ENCODE results near the gene CNTNAP5. TPM values are rescaled to one million over a fixed set of nuclear protein-coding genes. Genes with fewer than 3 reads are reported as not detected.
"Not testable (repeated sequence)": the region's sequence is repeated elsewhere in the genome, so short reads cannot be mapped to it uniquely, and the experiment has no call there.

The CNTNAP5 gene
- total RNA-seq, 1 experiment from 2014 or later = 0.48 TPM

GRCh38 chr2:124402274-124402673, 377.2 kb downstream of the CNTNAP5 start:
- no peak overlapping the region for H2BK15ac ChIP-seq (ENCODE audit: low read depth, low read length)
- DNase-seq = no peak
- no peaks in the 10 kb centered on the region for H3K9me3 ChIP-seq (ENCODE audit: control insufficient read depth, low read depth, low read length)
- no peak overlapping the region for H3K4ac ChIP-seq (ENCODE audit: low read depth, low read length)
- H3K23me2 ChIP-seq (ENCODE audit: insufficient read length, low read depth, low read length, poor library complexity, severe bottlenecking) = no peaks in the 10 kb centered on the region
- TF ChIP-seq, protein P1, sequence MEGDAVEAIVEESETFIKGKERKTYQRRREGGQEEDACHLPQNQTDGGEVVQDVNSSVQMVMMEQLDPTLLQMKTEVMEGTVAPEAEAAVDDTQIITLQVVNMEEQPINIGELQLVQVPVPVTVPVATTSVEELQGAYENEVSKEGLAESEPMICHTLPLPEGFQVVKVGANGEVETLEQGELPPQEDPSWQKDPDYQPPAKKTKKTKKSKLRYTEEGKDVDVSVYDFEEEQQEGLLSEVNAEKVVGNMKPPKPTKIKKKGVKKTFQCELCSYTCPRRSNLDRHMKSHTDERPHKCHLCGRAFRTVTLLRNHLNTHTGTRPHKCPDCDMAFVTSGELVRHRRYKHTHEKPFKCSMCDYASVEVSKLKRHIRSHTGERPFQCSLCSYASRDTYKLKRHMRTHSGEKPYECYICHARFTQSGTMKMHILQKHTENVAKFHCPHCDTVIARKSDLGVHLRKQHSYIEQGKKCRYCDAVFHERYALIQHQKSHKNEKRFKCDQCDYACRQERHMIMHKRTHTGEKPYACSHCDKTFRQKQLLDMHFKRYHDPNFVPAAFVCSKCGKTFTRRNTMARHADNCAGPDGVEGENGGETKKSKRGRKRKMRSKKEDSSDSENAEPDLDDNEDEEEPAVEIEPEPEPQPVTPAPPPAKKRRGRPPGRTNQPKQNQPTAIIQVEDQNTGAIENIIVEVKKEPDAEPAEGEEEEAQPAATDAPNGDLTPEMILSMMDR (conservative IDR thresholded peaks at IDR 0.05) = no peak
- Mint-ChIP-seq H3K27ac (peak overlapping the region in 1 of 3 experiments; percentile 78; a peak in 1 of 7 replicates), H3K27me3 (ENCODE audit: low read depth) (no peaks in the 10 kb centered on the region), H3K9me3 (no peaks in the 10 kb centered on the region), H3K4me1 (peaks cover 0 to 1% of the 10 kb centered on the region in 2 experiments; a peak in 3 of 4 replicates), H3K36me3 (ENCODE audit: insufficient read depth in 1 of 3, low read depth in 3 of 3) (peaks cover 0 to 2% (median 0%) of the 10 kb centered on the region in 3 experiments; a peak in 2 of 7 replicates), H3K4me3 (no peak overlapping the region)
- no peak overlapping the region for H2BK12ac ChIP-seq (ENCODE audit: insufficient read length, low read depth, low read length)
- H2AK5ac ChIP-seq (ENCODE audit: insufficient read length, low read length) = no peak overlapping the region
- H3K27me3 ChIP-seq (ENCODE audit: insufficient read depth, low read length) = no peaks in the 10 kb centered on the region
- no peak overlapping the region for H4K91ac ChIP-seq (ENCODE audit: insufficient read length, low read depth, low read length)
- no peak overlapping the region for H2BK5ac ChIP-seq (ENCODE audit: insufficient read length, low read length)
- no peaks in the 10 kb centered on the region for H3K79me2 ChIP-seq (ENCODE audit: insufficient read depth, low read length)
- no peak overlapping the region for H4K8ac ChIP-seq (replicated peaks; ENCODE audit: insufficient read length, low read depth, low read length)
- H3K4me2 ChIP-seq (ENCODE audit: insufficient read depth, insufficient read length, low read length) = no peak overlapping the region
- no peak overlapping the region for H3K56ac ChIP-seq (ENCODE audit: insufficient read length, low read depth, low read length)
- H3K18ac ChIP-seq (ENCODE audit: insufficient read length, low read depth, low read length) = no peak overlapping the region
- no peak overlapping the region for H3K9ac ChIP-seq (ENCODE audit: extremely low read depth, insufficient read length, low read length)
- no peak overlapping the region for H3K23ac ChIP-seq (ENCODE audit: insufficient read length, low read depth, low read length)
- H2BK20ac ChIP-seq (ENCODE audit: low read depth, low read length, poor library complexity, severe bottlenecking) = no peak overlapping the region
- no peak overlapping the region for H4K5ac ChIP-seq (ENCODE audit: insufficient read length, low read depth, low read length)
- no peaks in the 10 kb centered on the region for H3K4me1 ChIP-seq (ENCODE audit: insufficient read depth, low read length)
- no peak overlapping the region for H3K27ac ChIP-seq (ENCODE audit: insufficient read length, low read depth, low read length)
- H3K14ac ChIP-seq (ENCODE audit: insufficient read depth, low read length) = no peak overlapping the region
- H4K20me1 ChIP-seq (ENCODE audit: control insufficient read depth, insufficient read depth, insufficient read length) = no peaks in the 10 kb centered on the region
- no peak overlapping the region for H3T11ph ChIP-seq (ENCODE audit: low read length)
- H2AFZ ChIP-seq (ENCODE audit: low read length) = no peak overlapping the region
- WGBS (ENCODE audit: extremely low coverage, insufficient read length, low lambda C conversion rate) = no CpG with 5 or more reads among the region's 3 CpGs
- no peaks in the 10 kb centered on the region for H3K79me1 ChIP-seq (ENCODE audit: insufficient read depth, low read depth, low read length, poor library complexity, severe bottlenecking)
- no peak overlapping the region for H2BK120ac ChIP-seq (ENCODE audit: low read depth, low read length, poor library complexity, severe bottlenecking)

GRCh38 chr2:124407836-124408534, 382.9 kb downstream of the CNTNAP5 start:
- H2BK15ac ChIP-seq (ENCODE audit: low read depth, low read length); H2BK120ac ChIP-seq (ENCODE audit: low read depth, low read length, poor library complexity, severe bottlenecking); H3K36me3 Mint-ChIP-seq (ENCODE audit: insufficient read depth in 1 of 3, low read depth in 3 of 3); H2BK5ac ChIP-seq (ENCODE audit: insufficient read length, low read length); H3K4ac ChIP-seq (ENCODE audit: low read depth, low read length); H4K91ac ChIP-seq (ENCODE audit: insufficient read length, low read depth, low read length); H2AFZ ChIP-seq (ENCODE audit: low read length); H3K23me2 ChIP-seq (ENCODE audit: insufficient read length, low read depth, low read length, poor library complexity, severe bottlenecking); H3K79me1 ChIP-seq (ENCODE audit: insufficient read depth, low read depth, low read length, poor library complexity, severe bottlenecking); H3K27me3 ChIP-seq (ENCODE audit: insufficient read depth, low read length); H3K9ac ChIP-seq (ENCODE audit: extremely low read depth, insufficient read length, low read length); H3T11ph ChIP-seq (ENCODE audit: low read length); H3K27me3 Mint-ChIP-seq (ENCODE audit: low read depth); H3K14ac ChIP-seq (ENCODE audit: insufficient read depth, low read length); H3K4me2 ChIP-seq (ENCODE audit: insufficient read depth, insufficient read length, low read length); H3K27ac ChIP-seq (ENCODE audit: insufficient read length, low read depth, low read length); H4K5ac ChIP-seq (ENCODE audit: insufficient read length, low read depth, low read length); H3K18ac ChIP-seq (ENCODE audit: insufficient read length, low read depth, low read length); H4K20me1 ChIP-seq (ENCODE audit: control insufficient read depth, insufficient read depth, insufficient read length); H2BK12ac ChIP-seq (ENCODE audit: insufficient read length, low read depth, low read length); H2BK20ac ChIP-seq (ENCODE audit: low read depth, low read length, poor library complexity, severe bottlenecking); H3K4me1 ChIP-seq (ENCODE audit: insufficient read depth, low read length); H3K9me3 ChIP-seq (ENCODE audit: control insufficient read depth, low read depth, low read length); DNase-seq; H3K4me1 Mint-ChIP-seq; H3K9me3 Mint-ChIP-seq; H3K56ac ChIP-seq (ENCODE audit: insufficient read length, low read depth, low read length); H3K79me2 ChIP-seq (ENCODE audit: insufficient read depth, low read length); H2AK5ac ChIP-seq (ENCODE audit: insufficient read length, low read length); H3K23ac ChIP-seq (ENCODE audit: insufficient read length, low read depth, low read length); H4K8ac ChIP-seq (replicated peaks; ENCODE audit: insufficient read length, low read depth, low read length): not testable (repeated sequence)
- H3K4me3 Mint-ChIP-seq = peak overlapping the region in 1 of 2 experiments; percentile 32; a peak in 1 of 5 replicates
- H3K27ac Mint-ChIP-seq = peak overlapping the region; percentile 14 to 63 (median 49); a peak in 2 of 7 replicates
- no CpG with 5 or more reads among the region's 35 CpGs for WGBS (ENCODE audit: extremely low coverage, insufficient read length, low lambda C conversion rate)
